Psoas muscle (tissue), 8 donors: Measurements from ENCODE around the gene HSD17B1. TPM values are rescaled to one million over a fixed set of nuclear protein-coding genes. Genes with fewer than 3 reads are reported as not detected.

Source experiments
- ATAC-seq, 4 donors: fragments of 200-7000 bp; cut with Tn5 transposase; one replicate each; pipeline ENCODE4 v1.9.1; 2020; ENCODE audit warnings: moderate library complexity in 3 of 4, mild to moderate bottlenecking in 2 of 4
- DNase-seq, 2 donors: peaks; one replicate each; pipeline ENCODE4 v3.0.0-alpha.2; 2020
- H3K27ac ChIP-seq: fragments of 200-600 bp; one replicate; pipeline ENCODE4 v1.8.0; 2022
- H3K27me3 ChIP-seq, 3 donors: fragments of 200-600 bp in 1 of 3; one replicate each; pipeline versions ENCODE4 v1.6.1 to v1.8.0; 2013 to 2022; ENCODE audit warnings: low read length in 2 of 3, mild to moderate bottlenecking in 2 of 3, moderate library complexity in 1 of 3; ENCODE audit not compliant: insufficient read depth in 3 of 3
- H3K36me3 ChIP-seq, 2 donors: fragments of 200-600 bp in 1 of 2; one replicate each; pipeline versions ENCODE4 v1.6.1 to v1.8.0; 2013 to 2022; ENCODE audit warnings: low read depth in 1 of 2, mild to moderate bottlenecking in 1 of 2, moderate library complexity in 1 of 2; ENCODE audit not compliant: insufficient read depth in 1 of 2
- H3K4me1 ChIP-seq: fragments of 200-600 bp; one replicate; pipeline ENCODE4 v1.8.0; 2022
- H3K4me3 ChIP-seq: fragments of 200-600 bp; one replicate; pipeline ENCODE4 v1.8.0; 2022; ENCODE audit warnings: mild to moderate bottlenecking
- H3K9me3 ChIP-seq: fragments of 200-600 bp; one replicate; pipeline ENCODE4 v1.8.0; 2022
- CTCF ChIP-seq: fragments of 200-600 bp; IDR thresholded peaks from one replicate; pipeline ENCODE4 v1.8.0; 2022; ENCODE audit warnings: antibody characterized with exemption
- WGBS, 3 donors: extraction: QIAGEN DNeasy Blood & Tissue Kit; methylation state at CpG; one replicate each; pipeline versions ENCODE4 v1.1.6 to v1.1.7; 2013; 5-methylcytosine and 5-hydroxymethylcytosine counted together
- intact Hi-C, 2 donors: fragments of 100-400 bp; cut with DNase I; formaldehyde crosslinking; loops; one replicate each; pipeline versions ENCODE4 v1.11.0 to v1.14.2; 2022
- polyA plus RNA-seq, 3 donors: library from polyadenylated mRNA; stranded (reverse); fragments of 200-250 nt; gene quantifications; one replicate each; pipeline ENCODE4 v1.2.3, GENCODE V29; 2013
- total RNA-seq, 4 donors: library from RNA; stranded (reverse); fragmentation: NEBNext Ultra II Directional in 2 of 4; extraction: Animal tissue kit (Norgen Biotek cat#: 25700) in 2 of 4; gene quantifications; one replicate each; pipeline versions ENCODE4 v1.2.1 to v1.2.4, GENCODE V29; 2021 to 2023
- donor health status: healthy with polysubstance abuse.
- donor health status: DM: no; HTN: no; CAD: no; lungs with moderate emphysema.
- donor health status: Bipolar disorder and iron deficiency.
- donor health status: healthy.
- donor health status: DM: yes; HTN: yes; CAD: no.
- donor health status: DM: no; HTN: no; CAD: no.
- donor health status: DM: no; HTN: no; CAD: no.
- donor health status: DM: yes; HTN: yes; CAD: no.

HSD17B1 gene
- total and polyA plus RNA-seq, 7 donors: 0.54 to 2.1 (median 1.2) TPM

DNA sequence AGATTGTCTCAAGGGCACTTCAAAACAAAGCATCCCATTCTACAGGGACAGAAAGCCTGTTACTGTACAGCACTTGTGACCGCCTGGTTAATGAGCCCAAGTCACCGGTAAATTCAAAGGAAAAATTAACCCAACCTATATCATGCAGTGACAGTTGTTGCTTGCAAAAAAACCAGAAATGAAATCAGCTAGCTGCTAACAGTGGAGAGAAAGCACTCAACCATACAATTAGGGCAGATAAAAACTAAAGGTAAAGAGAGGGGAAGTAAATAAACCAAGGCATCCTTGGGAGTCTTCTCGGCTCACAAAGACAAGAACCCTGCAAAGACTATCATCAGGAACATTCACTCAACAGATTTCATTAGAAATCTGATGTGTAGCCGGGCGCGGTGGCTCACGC, 50.6 kb downstream of the HSD17B1 start:
- Histone ChIP-seq H3K4me3 (no peak overlapping the region), H3K27me3 (no peaks in the 10 kb centered on the region), H3K4me1 (peaks cover 51% of the 10 kb centered on the region), H3K27ac (no peak overlapping the region), H3K9me3 (no peaks in the 10 kb centered on the region), H3K36me3 (peaks cover 3 to 18% of the 10 kb centered on the region in 2 donors)
- intact Hi-C loops: no loop called here
- WGBS, 3 donors: 90 to 92% (median 91%) methylated on average over 7 of the region's 7 CpGs
- TF ChIP-seq CTCF: no peak
- DNase-seq: no peak
- ATAC-seq: no peak

Other genes with a start within 250 kb of the HSD17B1 start
- gene STAT3, start 164.5 kb upstream of the HSD17B1 start, total RNA-seq: 100 to 1,000 TPM in 3 of 4 donors, 10 to 100 TPM in 1; 67.3 to 279 (median 220) TPM
- 100 to 1,000 TPM in 1 of 3 donors, 10 to 100 TPM in 2; 95.6 to 111 (median 97.8) TPM for gene STAT3, start 164.5 kb upstream of the HSD17B1 start, polyA plus RNA-seq
- 100 to 1,000 TPM; 109 to 151 (median 128) TPM for gene CAVIN1, start 129.7 kb upstream of the HSD17B1 start, total RNA-seq
- gene CAVIN1, start 129.7 kb upstream of the HSD17B1 start, polyA plus RNA-seq: 10 to 100 TPM; 69.5 to 92.6 (median 92.0) TPM
- gene ATP6V0A1, start 94.0 kb upstream of the HSD17B1 start, total RNA-seq: 100 to 1,000 TPM in 2 of 4 donors, 10 to 100 TPM in 2; 41.1 to 116 (median 89.6) TPM
- 10 to 100 TPM; 51.7 to 62.7 (median 61.0) TPM for gene ATP6V0A1, start 94.0 kb upstream of the HSD17B1 start, polyA plus RNA-seq
- gene NAGLU, start 16.7 kb upstream of the HSD17B1 start, total RNA-seq: 10 to 100 TPM in 3 of 4 donors, 1 to 10 TPM in 1; 9.1 to 17.8 (median 11.7) TPM
- 10 to 100 TPM; 16.0 to 18.1 (median 17.5) TPM for gene NAGLU, start 16.7 kb upstream of the HSD17B1 start, polyA plus RNA-seq
- 10 to 100 TPM; 31.6 to 45.4 (median 37.0) TPM for gene COASY, start 9.2 kb downstream of the HSD17B1 start, total RNA-seq
- gene COASY, start 9.2 kb downstream of the HSD17B1 start, polyA plus RNA-seq: 100 to 1,000 TPM in 1 of 3 donors, 10 to 100 TPM in 2; 41.0 to 141 (median 73.5) TPM
- gene MLX, start 14.2 kb downstream of the HSD17B1 start, total RNA-seq: 10 to 100 TPM; 45.2 to 67.9 (median 55.2) TPM
- gene MLX, start 14.2 kb downstream of the HSD17B1 start, polyA plus RNA-seq: 100 to 1,000 TPM in 1 of 3 donors, 10 to 100 TPM in 2; 71.0 to 108 (median 89.2) TPM
- 1 to 10 TPM in 2 of 4 donors, under 1 TPM in 2; 0.26 to 3.3 (median 1.4) TPM for gene PSMC3IP, start 24.8 kb downstream of the HSD17B1 start, total RNA-seq
- 10 to 100 TPM in 1 of 3 donors, 1 to 10 TPM in 2; 3.8 to 13.3 (median 5.3) TPM for gene PSMC3IP, start 24.8 kb downstream of the HSD17B1 start, polyA plus RNA-seq
- 10 to 100 TPM; 31.7 to 43.2 (median 37.6) TPM for gene RETREG3, start 56.5 kb downstream of the HSD17B1 start, total RNA-seq
- 10 to 100 TPM; 13.9 to 35.0 (median 15.2) TPM for gene RETREG3, start 56.5 kb downstream of the HSD17B1 start, polyA plus RNA-seq
- 10 to 100 TPM; 46.9 to 78.1 (median 50.4) TPM for gene TUBG1, start 56.8 kb downstream of the HSD17B1 start, total RNA-seq
- gene TUBG1, start 56.8 kb downstream of the HSD17B1 start, polyA plus RNA-seq: 10 to 100 TPM; 68.8 to 90.2 (median 81.0) TPM
- 10 to 100 TPM in 1 of 4 donors, 1 to 10 TPM in 3; 3.8 to 11.9 (median 5.7) TPM for gene TUBG2, start 106.4 kb downstream of the HSD17B1 start, total RNA-seq
- 1 to 10 TPM; 2.7 to 4.9 (median 4.2) TPM for gene TUBG2, start 106.4 kb downstream of the HSD17B1 start, polyA plus RNA-seq
- 10 to 100 TPM; 15.0 to 33.8 (median 28.0) TPM for gene PLEKHH3, start 124.1 kb downstream of the HSD17B1 start, total RNA-seq
- gene PLEKHH3, start 124.1 kb downstream of the HSD17B1 start, polyA plus RNA-seq: 10 to 100 TPM; 12.7 to 15.8 (median 14.2) TPM
- gene CCR10, start 128.9 kb downstream of the HSD17B1 start, total RNA-seq: 1 to 10 TPM; 1.2 to 5.0 (median 2.8) TPM
- 1 to 10 TPM; 1.0 to 3.3 (median 1.6) TPM for gene CCR10, start 128.9 kb downstream of the HSD17B1 start, polyA plus RNA-seq
- 1 to 10 TPM; 1.9 to 2.6 (median 2.2) TPM for gene CNTNAP1, start 129.6 kb downstream of the HSD17B1 start, total RNA-seq
- 1 to 10 TPM; 1.0 to 3.4 (median 1.1) TPM for gene CNTNAP1, start 129.6 kb downstream of the HSD17B1 start, polyA plus RNA-seq
- 10 to 100 TPM; 25.7 to 59.1 (median 33.7) TPM for gene EZH1, start 192.1 kb downstream of the HSD17B1 start, total RNA-seq
- gene EZH1, start 192.1 kb downstream of the HSD17B1 start, polyA plus RNA-seq: 10 to 100 TPM; 15.2 to 43.9 (median 22.3) TPM
- gene RAMP2, start 208.3 kb downstream of the HSD17B1 start, total RNA-seq: 10 to 100 TPM in 3 of 4 donors, 1 to 10 TPM in 1; 9.2 to 39.8 (median 18.7) TPM
- 10 to 100 TPM; 17.5 to 21.9 (median 21.4) TPM for gene RAMP2, start 208.3 kb downstream of the HSD17B1 start, polyA plus RNA-seq
- gene VPS25, start 220.5 kb downstream of the HSD17B1 start, total RNA-seq: 10 to 100 TPM; 38.6 to 45.2 (median 39.8) TPM
- 10 to 100 TPM; 46.0 to 73.3 (median 72.8) TPM for gene VPS25, start 220.5 kb downstream of the HSD17B1 start, polyA plus RNA-seq
- under 1 TPM in 3 of 4 donors, not detected in 1; 0.08 to 0.30 (median 0.09) TPM for gene WNK4, start 227.7 kb downstream of the HSD17B1 start, total RNA-seq
- gene WNK4, start 227.7 kb downstream of the HSD17B1 start, polyA plus RNA-seq: under 1 TPM in 1 of 3 donors, not detected in 2; 0.01 TPM
- 10 to 100 TPM; 69.1 to 85.2 (median 83.9) TPM for gene COA3, start 245.8 kb downstream of the HSD17B1 start, total RNA-seq
- 100 to 1,000 TPM; 126 to 167 (median 130) TPM for gene COA3, start 245.8 kb downstream of the HSD17B1 start, polyA plus RNA-seq
- 1 to 10 TPM in 1 of 4 donors, under 1 TPM in 2, not detected in 1; 0.74 to 1.3 (median 0.79) TPM for gene CNTD1, start 245.9 kb downstream of the HSD17B1 start, total RNA-seq
- 1 to 10 TPM in 1 of 3 donors, under 1 TPM in 2; 0.24 to 1.0 (median 0.36) TPM for gene CNTD1, start 245.9 kb downstream of the HSD17B1 start, polyA plus RNA-seq